OCI-LY1 (cell line): ENCODE measurements around the gene ELMO1.

Source experiments
- H2AFZ ChIP-seq: fragments of 200-600 bp; sonication (generic), shearing (Covaris generic); 2 replicates; pipeline ENCODE4 v1.6.0; 2014; ENCODE audit warnings: antibody characterized with exemption, mild to moderate bottlenecking, low read length
- H3F3A ChIP-seq: fragments of 200-600 bp; sonication (generic), shearing (Covaris generic); 2 replicates; pipeline ENCODE4 v1.6.0; 2014; ENCODE audit warnings: mild to moderate bottlenecking, antibody characterized with exemption, low read length, moderate library complexity; ENCODE audit not compliant: insufficient read depth
- H3K27ac ChIP-seq: fragments of 200-600 bp; sonication (generic); 2 replicates; pipeline ENCODE4 v1.5.1; 2014; ENCODE audit warnings: low read length, mixed run types, mild to moderate bottlenecking, low read depth; ENCODE audit not compliant: poor library complexity, severe bottlenecking
- H3K27me3 ChIP-seq: fragments of 200-600 bp; sonication (generic); 2 replicates; pipeline ENCODE4 v1.6.0; 2014; ENCODE audit warnings: antibody characterized with exemption, mild to moderate bottlenecking, low read length, moderate library complexity; ENCODE audit not compliant: insufficient read depth
- H3K36me3 ChIP-seq: fragments of 200-600 bp; sonication (generic); 2 replicates; pipeline ENCODE4 v1.6.1; 2014; ENCODE audit warnings: mild to moderate bottlenecking, antibody characterized with exemption, low read length, moderate library complexity, mixed read lengths; ENCODE audit not compliant: insufficient read depth
- H3K4me1 ChIP-seq: fragments of 200-600 bp; sonication (generic); 2 replicates; pipeline ENCODE4 v1.5.1; 2014; ENCODE audit warnings: mild to moderate bottlenecking, low read length, moderate library complexity; ENCODE audit not compliant: insufficient read depth, severe bottlenecking
- H3K4me2 ChIP-seq: fragments of 200-600 bp; sonication (generic), shearing (Covaris generic); 2 replicates; pipeline ENCODE4 v1.6.1; 2014; ENCODE audit warnings: low read length
- H3K4me3 ChIP-seq: fragments of 200-600 bp; sonication (generic); 2 replicates; pipeline ENCODE4 v1.5.1; 2014; ENCODE audit warnings: low read length, low read depth, mild to moderate bottlenecking, mixed read lengths; ENCODE audit not compliant: poor library complexity, severe bottlenecking
- H3K79me2 ChIP-seq: fragments of 200-600 bp; shearing (Covaris generic); 2 replicates; pipeline ENCODE4 v1.6.1; 2016; ENCODE audit warnings: mixed run types, low read length, mixed read lengths; ENCODE audit not compliant: insufficient read depth
- H3K9ac ChIP-seq: fragments of 200-600 bp; sonication (generic), shearing (Covaris generic); 2 replicates; pipeline ENCODE4 v1.6.1; 2014; ENCODE audit warnings: mild to moderate bottlenecking, low read length, mixed read lengths
- H3K9me2 ChIP-seq: fragments of 200-600 bp; sonication (generic), shearing (Covaris generic); 2 replicates; pipeline ENCODE4 v1.6.1; 2014; ENCODE audit warnings: low read depth, mild to moderate bottlenecking, low read length, mixed read lengths
- H3K9me3 ChIP-seq: fragments of 200-600 bp; shearing (Covaris generic); 2 replicates; pipeline ENCODE4 v1.6.1; 2014; ENCODE audit warnings: low read length, mixed read lengths
- H4K20me1 ChIP-seq: fragments of 200-600 bp; sonication (generic), shearing (Covaris generic); 2 replicates; pipeline ENCODE4 v1.6.0; 2016; ENCODE audit warnings: mild to moderate bottlenecking, low read length; ENCODE audit not compliant: insufficient read depth
- EZH2 ChIP-seq: fragments of 200-600 bp; sonication (generic), shearing (Covaris generic); IDR thresholded peaks from 2 replicates; pipeline ENCODE4 v1.8.0; 2017; ENCODE audit warnings: borderline replicate concordance, mixed run types, mild to moderate bottlenecking, antibody characterized with exemption, low read length, moderate library complexity, mixed read lengths
- TF ChIP-seq, protein P1 (sequence below): fragments of 200-600 bp; sonication (generic), shearing (Covaris generic); IDR thresholded peaks from 2 replicates; pipeline ENCODE4 v1.5.1; 2017; ENCODE audit warnings: mild to moderate bottlenecking, antibody characterized with exemption, low read length, moderate library complexity, mixed read lengths

ELMO1 gene

GRCh38 chr7:37131855-37132254, 316.8 kb downstream of the ELMO1 start:
- Histone ChIP-seq H3K36me3 (peaks cover 99% of the 10 kb centered on the region), H3K27me3 (no peaks in the 10 kb centered on the region), H3K9me3 (no peaks in the 10 kb centered on the region), H3K9ac (no peak overlapping the region), H3K27ac (no peak overlapping the region), H3K4me2 (no peak overlapping the region), H3F3A (no peaks in the 10 kb centered on the region), H3K79me2 (peaks cover 5% of the 10 kb centered on the region; the same call in 1 of the 2 replicates), H3K9me2 (no peaks in the 10 kb centered on the region), H2AFZ (no peak overlapping the region), H4K20me1 (no peaks in the 10 kb centered on the region), H3K4me1 (no peaks in the 10 kb centered on the region), H3K4me3 (no peak overlapping the region)
- TF ChIP-seq, protein P1, sequence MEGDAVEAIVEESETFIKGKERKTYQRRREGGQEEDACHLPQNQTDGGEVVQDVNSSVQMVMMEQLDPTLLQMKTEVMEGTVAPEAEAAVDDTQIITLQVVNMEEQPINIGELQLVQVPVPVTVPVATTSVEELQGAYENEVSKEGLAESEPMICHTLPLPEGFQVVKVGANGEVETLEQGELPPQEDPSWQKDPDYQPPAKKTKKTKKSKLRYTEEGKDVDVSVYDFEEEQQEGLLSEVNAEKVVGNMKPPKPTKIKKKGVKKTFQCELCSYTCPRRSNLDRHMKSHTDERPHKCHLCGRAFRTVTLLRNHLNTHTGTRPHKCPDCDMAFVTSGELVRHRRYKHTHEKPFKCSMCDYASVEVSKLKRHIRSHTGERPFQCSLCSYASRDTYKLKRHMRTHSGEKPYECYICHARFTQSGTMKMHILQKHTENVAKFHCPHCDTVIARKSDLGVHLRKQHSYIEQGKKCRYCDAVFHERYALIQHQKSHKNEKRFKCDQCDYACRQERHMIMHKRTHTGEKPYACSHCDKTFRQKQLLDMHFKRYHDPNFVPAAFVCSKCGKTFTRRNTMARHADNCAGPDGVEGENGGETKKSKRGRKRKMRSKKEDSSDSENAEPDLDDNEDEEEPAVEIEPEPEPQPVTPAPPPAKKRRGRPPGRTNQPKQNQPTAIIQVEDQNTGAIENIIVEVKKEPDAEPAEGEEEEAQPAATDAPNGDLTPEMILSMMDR = no peak
- TF ChIP-seq EZH2 = no peak

- Histone ChIP-seq H3K27ac (no peak overlapping the region), H3K4me3 (no peak overlapping the region), H4K20me1 (no peaks in the 10 kb centered on the region), H3K27me3 (no peaks in the 10 kb centered on the region), H2AFZ (no peak overlapping the region), H3K79me2 (0 out of 2 replicates have a peak, but pooled peaks cover 5% of the 10 kb centered on the region), H3K4me1 (no peaks in the 10 kb centered on the region), H3K36me3 (peaks cover 81% of the 10 kb centered on the region), H3F3A (no peaks in the 10 kb centered on the region), H3K9me2 (no peaks in the 10 kb centered on the region), H3K9me3 (no peaks in the 10 kb centered on the region), H3K9ac (no peak overlapping the region), H3K4me2 (no peak overlapping the region)
- TF ChIP-seq EZH2 = no peak
Observed at GRCh38 chr7:37129035-37129425, 319.6 kb downstream of the ELMO1 start.

GRCh38 chr7:37128327-37129034, 320.2 kb downstream of the ELMO1 start:
- H3K9me3 ChIP-seq = no peaks in the 10 kb centered on the region
- no peaks in the 10 kb centered on the region for H3F3A ChIP-seq
- no peaks in the 10 kb centered on the region for H3K9me2 ChIP-seq
- H3K79me2 ChIP-seq = 0 out of 2 replicates have a peak, but pooled peaks cover 5% of the 10 kb centered on the region
- H2AFZ ChIP-seq = no peak overlapping the region
- no peaks in the 10 kb centered on the region for H3K4me1 ChIP-seq
- no peaks in the 10 kb centered on the region for H4K20me1 ChIP-seq
- H3K27ac ChIP-seq = no peak overlapping the region
- H3K9ac ChIP-seq = no peak overlapping the region
- H3K27me3 ChIP-seq = no peaks in the 10 kb centered on the region
- no peak for TF ChIP-seq EZH2
- peaks cover 76% of the 10 kb centered on the region for H3K36me3 ChIP-seq
- H3K4me2 ChIP-seq = no peak overlapping the region
- H3K4me3 ChIP-seq = no peak overlapping the region

DNA sequence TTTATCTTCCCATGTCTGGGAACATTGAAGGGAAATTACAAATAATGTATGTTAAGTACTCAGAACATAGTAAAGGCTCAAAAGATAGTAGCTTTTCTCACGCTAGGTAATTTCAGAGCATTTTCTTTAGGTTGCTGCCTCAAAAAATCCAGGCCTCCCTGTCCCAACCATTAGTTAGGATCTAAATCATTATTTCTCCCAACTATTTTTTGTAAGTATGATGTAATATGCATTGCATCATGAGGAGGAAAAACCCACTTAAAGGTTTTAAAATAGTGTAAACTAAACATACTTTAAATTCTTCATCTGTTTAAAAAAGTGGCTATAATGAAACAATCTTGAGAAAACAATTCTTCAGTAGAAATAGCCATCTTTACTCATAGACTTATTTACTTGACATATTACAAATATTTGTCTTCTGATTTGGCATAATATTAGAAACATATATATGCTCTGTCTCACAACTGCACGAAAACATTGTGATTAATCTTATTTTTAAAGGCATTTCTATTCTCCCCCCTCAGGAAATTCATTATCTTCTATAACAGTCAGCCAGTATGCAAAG, 329.3 kb downstream of the ELMO1 start:
- Histone ChIP-seq H3K9me3 (no peaks in the 10 kb centered on the region), H3K9me2 (no peaks in the 10 kb centered on the region), H3K27me3 (no peaks in the 10 kb centered on the region), H3K9ac (no peak overlapping the region), H3K27ac (no peak overlapping the region), H3K36me3 (peaks cover 52% of the 10 kb centered on the region), H3F3A (no peaks in the 10 kb centered on the region), H3K4me3 (no peak overlapping the region), H4K20me1 (no peaks in the 10 kb centered on the region), H3K4me2 (no peak overlapping the region), H3K4me1 (no peaks in the 10 kb centered on the region), H2AFZ (no peak overlapping the region), H3K79me2 (no peaks in the 10 kb centered on the region)
- TF ChIP-seq, protein P1 = no peak
- no peak for TF ChIP-seq EZH2
